GM19372 (cell line): ENCODE data around the gene SPINK6.

Source experiments
- ATAC-seq: cut with Tn5 transposase; IDR thresholded peaks from one replicate; pipeline ENCODE4 v1.9.1; 2021; ENCODE audit warnings: mild to moderate bottlenecking, low read depth, moderate library complexity; ENCODE audit not compliant: unreplicated experiment

Gene SPINK6

GRCh38 chr5:148202531-148203203 is at the start of gene SPINK6:
SPINK6 (plus strand) TSS chr5:148203042; CDS start chr5:148203097, 55 bp downstream.
- no peak for ATAC-seq

GRCh38 chr5:148156609-148157008 is 46.2 kb upstream of the SPINK6 start:
- no peak for ATAC-seq

- ATAC-seq, result no peak
Measured at GRCh38 chr5:148162038-148162437, 40.8 kb upstream of the SPINK6 start.

GRCh38 chr5:148163345-148163744 is 39.5 kb upstream of the SPINK6 start:
- no peak for ATAC-seq

GRCh38 chr5:148166550-148167283 is 36.1 kb upstream of the SPINK6 start:
- no peak for ATAC-seq

- ATAC-seq, result no peak
Measured at GRCh38 chr5:148168246-148168645, 34.6 kb upstream of the SPINK6 start, which contains the start of gene SPINK14. SPINK14 (plus strand) TSS chr5:148168546; CDS start chr5:148169733, 1,187 bp downstream.

GRCh38 chr5:148172377-148172776 is 30.5 kb upstream of the SPINK6 start:
- ATAC-seq, result no peak

GRCh38 chr5:148176480-148176879 is 26.4 kb upstream of the SPINK6 start:
- ATAC-seq, result no peak

- ATAC-seq, result no peak
Measured at GRCh38 chr5:148177207-148177606, 25.6 kb upstream of the SPINK6 start.

GRCh38 chr5:148179234-148179824 is 23.5 kb upstream of the SPINK6 start:
- ATAC-seq, result peak; percentile 70

- no peak for ATAC-seq
Measured at GRCh38 chr5:148186248-148187003, 16.4 kb upstream of the SPINK6 start.

- no peak for ATAC-seq
Measured at GRCh38 chr5:148191010-148191409, 11.8 kb upstream of the SPINK6 start.

- ATAC-seq, result no peak
Measured at GRCh38 chr5:148193202-148193601, 9.6 kb upstream of the SPINK6 start.

- ATAC-seq, result no peak
Measured at GRCh38 chr5:148201151-148201550, 1.7 kb upstream of the SPINK6 start.

- no peak for ATAC-seq
Measured at GRCh38 chr5:148205044-148205806, 2.4 kb downstream of the SPINK6 start.

- no peak for ATAC-seq
Measured at GRCh38 chr5:148205865-148206264, 3.0 kb downstream of the SPINK6 start.

GRCh38 chr5:148206620-148207019 is 3.8 kb downstream of the SPINK6 start:
- no peak for ATAC-seq

GRCh38 chr5:148208226-148208625 is 5.4 kb downstream of the SPINK6 start:
- no peak for ATAC-seq

- ATAC-seq, result no peak
Measured at GRCh38 chr5:148209151-148209770, 6.4 kb downstream of the SPINK6 start.
